GM12873 (cell line): ENCODE measurements around the gene GNAO1.

Experiments
- CTCF ChIP-seq: IDR thresholded peaks from 2 replicates; pipeline ENCODE4 v1.5.1; 2012; ENCODE audit warnings: low read depth, mild to moderate bottlenecking, moderate library complexity, low read length, control low read depth; ENCODE audit not compliant: insufficient read depth; ENCODE audit errors: missing control alignments

The GNAO1 gene

GRCh38 chr16:56382459-56382858 is 191.2 kb downstream of the GNAO1 start:
- TF ChIP-seq CTCF, result no peak

GRCh38 chr16:56382901-56383355 is 191.6 kb downstream of the GNAO1 start:
- no peak for TF ChIP-seq CTCF

DNA sequence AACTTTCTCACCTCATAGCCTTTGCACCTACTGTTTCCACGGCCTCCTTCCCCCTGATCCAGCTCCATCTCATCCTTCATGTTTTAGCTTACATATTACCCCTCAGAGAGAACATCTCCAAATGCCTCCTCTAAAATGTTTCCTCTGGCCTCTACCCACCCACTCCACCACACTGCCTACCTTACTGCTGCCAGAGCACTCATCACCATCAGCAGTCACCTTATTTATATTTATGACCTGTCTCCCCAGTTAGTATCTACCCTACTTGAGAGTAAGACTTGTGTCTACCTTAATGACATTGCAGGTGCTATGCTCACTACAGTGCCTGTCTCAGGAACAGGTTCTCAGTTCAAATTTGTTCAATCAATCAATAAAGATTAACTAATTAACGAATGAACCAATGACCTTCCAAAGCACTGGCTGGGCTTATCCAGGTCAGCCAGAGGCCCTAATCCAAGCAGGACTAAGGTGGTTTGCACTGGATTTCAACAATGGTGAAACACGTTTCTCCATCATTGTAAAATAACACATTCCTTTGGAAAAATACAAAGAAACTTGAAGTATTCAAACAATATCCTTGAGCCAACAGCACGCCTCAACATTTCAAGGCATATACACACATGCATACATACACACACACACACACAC is 192.9 kb downstream of the GNAO1 start:
- no peak for TF ChIP-seq CTCF

GRCh38 chr16:56387396-56387795 is 196.1 kb downstream of the GNAO1 start:
- no peak for TF ChIP-seq CTCF

- TF ChIP-seq CTCF, result no peak
These were observed 196.9 kb downstream of the GNAO1 start for GRCh38 chr16:56388209-56388608.

DNA sequence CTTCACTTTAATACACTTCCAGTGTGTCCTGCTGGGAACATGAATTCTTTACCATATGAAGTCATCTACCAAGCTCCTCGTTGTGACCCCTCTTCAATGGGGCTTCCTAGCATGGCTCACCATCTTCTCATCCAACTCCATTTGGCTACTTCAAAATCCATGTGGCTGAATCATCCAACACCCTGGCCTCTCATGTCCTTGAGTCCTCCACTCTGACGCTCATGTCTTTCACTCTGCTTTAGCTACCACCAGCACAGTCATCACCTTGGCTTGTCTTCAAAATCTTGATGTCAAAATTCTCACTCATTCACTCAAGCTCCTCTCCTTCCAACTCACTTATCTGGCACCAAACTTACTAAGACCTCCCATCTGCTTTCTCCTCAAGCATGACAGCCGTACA is 198.3 kb downstream of the GNAO1 start:
- TF ChIP-seq CTCF, result no peak

- no peak for TF ChIP-seq CTCF
These were observed 207.8 kb downstream of the GNAO1 start for GRCh38 chr16:56399047-56399446.
